Activated CD8-positive, alpha-beta memory T cell treated with anti-CD3 and anti-CD28 coated beads for 4 hours (primary cell): ENCODE results near the gene SNAPC1.
A peak's percentile ranks its signal among the peaks of the same experiment; 100 is the strongest.
"Not testable (repeated sequence)": the region's sequence is repeated elsewhere in the genome, so short reads cannot be mapped to it uniquely, and the experiment has no call there.

Experiments used
- DNase-seq, 2 donors: peaks; one replicate each; pipeline ENCODE4 v3.0.0-alpha.2; 2020; ENCODE audit warnings: low read depth in 2 of 2

Gene SNAPC1

GRCh38 chr14:61750708-61751474 lies 11.3 kb upstream of the SNAPC1 start:
- peak; percentile 47 to 49 for DNase-seq

- DNase-seq: no peak
Observed at GRCh38 chr14:61751475-61751989, 10.7 kb upstream of the SNAPC1 start.

GRCh38 chr14:61752626-61753025 lies 9.6 kb upstream of the SNAPC1 start:
- DNase-seq: no peak

- DNase-seq: no peak
Observed at GRCh38 chr14:61753631-61754030, 8.6 kb upstream of the SNAPC1 start.

- no peak for DNase-seq
Observed at GRCh38 chr14:61754627-61755381, 7.4 kb upstream of the SNAPC1 start.

GRCh38 chr14:61755382-61755742 lies 6.9 kb upstream of the SNAPC1 start:
- DNase-seq: not testable (repeated sequence)

- no peak for DNase-seq
Observed at GRCh38 chr14:61756135-61756534, 6.1 kb upstream of the SNAPC1 start.

GRCh38 chr14:61759878-61760277 lies 2.3 kb upstream of the SNAPC1 start:
- DNase-seq: no peak

GRCh38 chr14:61761557-61761956 lies 663 bp upstream of the SNAPC1 start:
- DNase-seq: no peak

- DNase-seq: no peak
Observed at GRCh38 chr14:61764342-61765122, 2.3 kb downstream of the SNAPC1 start.

GRCh38 chr14:61765225-61765943 lies 3.2 kb downstream of the SNAPC1 start:
- no peak for DNase-seq

- DNase-seq: no peak
Observed at GRCh38 chr14:61766151-61766550, 3.9 kb downstream of the SNAPC1 start.

GRCh38 chr14:61768240-61768639 lies 6.0 kb downstream of the SNAPC1 start:
- DNase-seq: no peak

- DNase-seq: no peak
Observed at GRCh38 chr14:61769893-61770292, 7.7 kb downstream of the SNAPC1 start.

- DNase-seq: no peak
Observed at GRCh38 chr14:61774861-61775260, 12.6 kb downstream of the SNAPC1 start.

- DNase-seq: no peak
Observed at GRCh38 chr14:61780125-61780524, 17.9 kb downstream of the SNAPC1 start.

GRCh38 chr14:61797309-61797708 lies 35.1 kb downstream of the SNAPC1 start:
- DNase-seq: no peak

GRCh38 chr14:61802010-61802568 lies 39.9 kb downstream of the SNAPC1 start:
- DNase-seq: no peak

GRCh38 chr14:61803755-61804154 lies 41.5 kb downstream of the SNAPC1 start:
- no peak for DNase-seq

GRCh38 chr14:61805451-61805850 lies 43.2 kb downstream of the SNAPC1 start:
- DNase-seq: no peak

GRCh38 chr14:61811882-61812346 lies 49.7 kb downstream of the SNAPC1 start:
- no peak for DNase-seq
